H9 (cell line): Measurements from ENCODE around the gene DCAF12. TPM values are rescaled to one million over a fixed set of nuclear protein-coding genes. Genes with fewer than 3 reads are reported as not detected.

Experiments
- DNase-seq: peaks from one replicate; pipeline ENCODE4 v3.0.0-alpha.2; 2017
- H2AFZ ChIP-seq: one replicate; pipeline ENCODE4 v1.6.1; 2013; ENCODE audit warnings: mild to moderate bottlenecking, low read length, control low read depth, moderate library complexity
- H2AK5ac ChIP-seq: 2 replicates; pipeline ENCODE4 v1.6.1; 2013; ENCODE audit warnings: low read length, control low read depth, mixed read lengths; ENCODE audit not compliant: insufficient read length
- H2BK120ac ChIP-seq: one replicate; pipeline ENCODE4 v1.6.1; 2013; ENCODE audit warnings: low read depth, mild to moderate bottlenecking, low read length, control low read depth, inconsistent platforms; ENCODE audit not compliant: poor library complexity, severe bottlenecking
- H2BK12ac ChIP-seq: 2 replicates; pipeline ENCODE4 v1.6.1; 2013; ENCODE audit warnings: low read length, control low read depth, mixed read lengths, low read depth; ENCODE audit not compliant: insufficient read length
- H2BK15ac ChIP-seq: 2 replicates; pipeline ENCODE4 v1.6.1; 2013; ENCODE audit warnings: low read depth, low read length, control low read depth
- H2BK20ac ChIP-seq: one replicate; pipeline ENCODE4 v1.6.1; 2013; ENCODE audit warnings: low read depth, mild to moderate bottlenecking, low read length, control low read depth, inconsistent platforms; ENCODE audit not compliant: poor library complexity, severe bottlenecking
- H2BK5ac ChIP-seq: 2 replicates; pipeline ENCODE4 v1.6.1; 2013; ENCODE audit warnings: low read length, control low read depth, mixed read lengths; ENCODE audit not compliant: insufficient read length
- H3K14ac ChIP-seq: 2 replicates; pipeline ENCODE4 v1.6.1; 2013; ENCODE audit warnings: low read length, control low read depth; ENCODE audit not compliant: insufficient read depth
- H3K18ac ChIP-seq: 2 replicates; pipeline ENCODE4 v1.6.1; 2013; ENCODE audit warnings: low read depth, mild to moderate bottlenecking, mixed read lengths, low read length, control low read depth; ENCODE audit not compliant: insufficient read length
- H3K23ac ChIP-seq: 2 replicates; pipeline ENCODE4 v1.6.1; 2013; ENCODE audit warnings: low read length, control low read depth, mixed read lengths, low read depth; ENCODE audit not compliant: insufficient read length
- H3K23me2 ChIP-seq: 2 replicates; pipeline ENCODE4 v1.6.1; 2013; ENCODE audit warnings: low read depth, mild to moderate bottlenecking, mixed read lengths, low read length, control low read depth; ENCODE audit not compliant: insufficient read length, poor library complexity, severe bottlenecking
- H3K27ac ChIP-seq: 2 replicates; pipeline ENCODE4 v1.5.1; 2013; ENCODE audit warnings: low read length, control low read depth, mixed read lengths, low read depth; ENCODE audit not compliant: insufficient read length
- H3K27me3 ChIP-seq: 2 replicates; pipeline ENCODE4 v1.6.1; 2013; ENCODE audit warnings: low read length, control low read depth, inconsistent platforms; ENCODE audit not compliant: insufficient read depth
- H3K4ac ChIP-seq: 2 replicates; pipeline ENCODE4 v1.6.1; 2013; ENCODE audit warnings: low read depth, mild to moderate bottlenecking, control low read depth, inconsistent platforms, low read length, moderate library complexity
- H3K4me1 ChIP-seq: 2 replicates; pipeline ENCODE4 v1.6.1; 2013; ENCODE audit warnings: low read length, control low read depth, inconsistent platforms; ENCODE audit not compliant: insufficient read depth
- H3K4me2 ChIP-seq: 2 replicates; pipeline ENCODE4 v1.6.1; 2013; ENCODE audit warnings: low read length, control low read depth, mixed read lengths; ENCODE audit not compliant: insufficient read length, insufficient read depth
- H3K56ac ChIP-seq: 2 replicates; pipeline ENCODE4 v1.6.1; 2013; ENCODE audit warnings: low read depth, mild to moderate bottlenecking, mixed read lengths, low read length, control low read depth; ENCODE audit not compliant: insufficient read length
- H3K79me1 ChIP-seq: 2 replicates; pipeline ENCODE4 v1.6.1; 2013; ENCODE audit warnings: low read depth, mild to moderate bottlenecking, moderate library complexity, low read length, control low read depth, inconsistent platforms; ENCODE audit not compliant: insufficient read depth, poor library complexity, severe bottlenecking
- H3K79me2 ChIP-seq: 2 replicates; pipeline ENCODE4 v1.6.1; 2013; ENCODE audit warnings: low read length, control low read depth, inconsistent platforms; ENCODE audit not compliant: insufficient read depth
- H3K9ac ChIP-seq: 2 replicates; pipeline ENCODE4 v1.6.1; 2013; ENCODE audit warnings: low read length, control low read depth, mixed read lengths; ENCODE audit not compliant: insufficient read length; ENCODE audit errors: extremely low read depth
- H3K9me3 ChIP-seq: one replicate; pipeline ENCODE4 v1.6.1; 2013; ENCODE audit warnings: low read depth, low read length, inconsistent platforms; ENCODE audit not compliant: control insufficient read depth
- H3T11ph ChIP-seq: one replicate; pipeline ENCODE4 v1.6.1; 2013; ENCODE audit warnings: mild to moderate bottlenecking, low read length, control low read depth, inconsistent platforms
- H4K20me1 ChIP-seq: one replicate; pipeline ENCODE4 v1.6.1; 2013; ENCODE audit not compliant: control insufficient read depth, insufficient read length, insufficient read depth
- H4K5ac ChIP-seq: 2 replicates; pipeline ENCODE4 v1.6.1; 2013; ENCODE audit warnings: low read depth, mild to moderate bottlenecking, mixed read lengths, low read length, control low read depth; ENCODE audit not compliant: insufficient read length
- H4K8ac ChIP-seq: replicated peaks from 2 replicates; pipeline ENCODE4 v1.6.1; 2013; ENCODE audit warnings: low read length, control low read depth, mixed read lengths, low read depth; ENCODE audit not compliant: insufficient read length
- H4K91ac ChIP-seq: 2 replicates; pipeline ENCODE4 v1.6.1; 2013; ENCODE audit warnings: low read depth, mild to moderate bottlenecking, moderate library complexity, mixed read lengths, low read length, control low read depth; ENCODE audit not compliant: insufficient read length
- H3K27ac Mint-ChIP-seq, 3 experiments: 2 replicates in 2 of 3; 3 replicates in 1 of 3; pipeline ENCODE4 v1.8.0; 2020 to 2021; ENCODE audit warnings: mixed read lengths in 3 of 3, mild to moderate bottlenecking in 1 of 3, moderate library complexity in 1 of 3
- H3K27me3 Mint-ChIP-seq: 2 replicates; pipeline ENCODE4 v1.8.0; 2021; ENCODE audit warnings: low read depth, mild to moderate bottlenecking, moderate library complexity, mixed read lengths
- H3K36me3 Mint-ChIP-seq, 3 experiments: 2 replicates in 2 of 3; 3 replicates in 1 of 3; pipeline ENCODE4 v1.8.0; 2020 to 2021; ENCODE audit warnings: low read depth in 3 of 3, mixed read lengths in 3 of 3; ENCODE audit not compliant: insufficient read depth in 1 of 3
- H3K4me1 Mint-ChIP-seq, 2 experiments: 2 replicates each; pipeline ENCODE4 v1.8.0; 2020; ENCODE audit warnings: mixed read lengths in 2 of 2
- H3K4me3 Mint-ChIP-seq, 2 experiments: 2 replicates in 1 of 2; 3 replicates in 1 of 2; pipeline ENCODE4 v1.8.0; 2020 to 2021; ENCODE audit warnings: mild to moderate bottlenecking in 2 of 2, mixed read lengths in 2 of 2, moderate library complexity in 1 of 2
- H3K9me3 Mint-ChIP-seq, 2 experiments: 2 replicates in 1 of 2; 3 replicates in 1 of 2; pipeline ENCODE4 v1.8.0; 2020; ENCODE audit warnings: mild to moderate bottlenecking in 2 of 2, mixed read lengths in 2 of 2, moderate library complexity in 1 of 2
- CTCF ChIP-seq: fragments of 200-600 bp; sonication (generic); conservative IDR thresholded peaks from 3 replicates; pipeline ENCODE4 v1.8.0; 2021; ENCODE audit warnings: antibody characterized with exemption, mild to moderate bottlenecking
- WGBS: extraction: QIAGEN DNeasy Blood & Tissue Kit; methylation state at CpG from one replicate; pipeline ENCODE4 v1.1.7; 2013; ENCODE audit warnings: missing lambda C conversion rate, low lambda C conversion rate, mixed read lengths; ENCODE audit not compliant: insufficient read length; ENCODE audit errors: extremely low coverage; 5-methylcytosine and 5-hydroxymethylcytosine counted together
- total RNA-seq: library from RNA; stranded (reverse); gene quantifications from 2 replicates; pipeline ENCODE4 v1.2.1, GENCODE V29; 2021

The DCAF12 gene
- total RNA-seq, 1 experiment from 2014 or later: 33.6 TPM

GRCh38 chr9:34087370-34087769 is 39.1 kb downstream of the DCAF12 start:
- no peaks in the 10 kb centered on the region for H3K79me1 ChIP-seq

More at GRCh38 chr9:34087370-34087769, 39.1 kb downstream of the DCAF12 start:
- Histone ChIP-seq H4K8ac (no peak overlapping the region), H2AFZ (no peak overlapping the region), H4K5ac (no peak overlapping the region), H3K27me3 (no peaks in the 10 kb centered on the region), H3K79me2 (no peaks in the 10 kb centered on the region), H2AK5ac (no peak overlapping the region), H3K9me3 (no peaks in the 10 kb centered on the region), H2BK12ac (no peak overlapping the region), H3K23me2 (no peaks in the 10 kb centered on the region), H3K14ac (no peak overlapping the region), H4K91ac (no peak overlapping the region), H2BK20ac (no peak overlapping the region), H3K27ac (no peak overlapping the region), H3K9ac (no peak overlapping the region), H2BK5ac (no peak overlapping the region), H4K20me1 (peaks cover 6% of the 10 kb centered on the region), H3K23ac (no peak overlapping the region), H3K18ac (no peak overlapping the region), H3K4me1 (no peaks in the 10 kb centered on the region), H3T11ph (no peak overlapping the region), H2BK15ac (no peak overlapping the region), H3K4me2 (no peak overlapping the region), H2BK120ac (no peak overlapping the region), H3K56ac (no peak overlapping the region), H3K4ac (no peak overlapping the region)
- H3K9me3 Mint-ChIP-seq: no peaks in the 10 kb centered on the region
- H3K4me3 Mint-ChIP-seq: no peak overlapping the region
- no peak for DNase-seq
- no peaks in the 10 kb centered on the region for H3K27me3 Mint-ChIP-seq
- H3K27ac Mint-ChIP-seq: no peak overlapping the region
- no CpG with 5 or more reads among the region's 1 CpG for WGBS
- no peaks in the 10 kb centered on the region for H3K4me1 Mint-ChIP-seq
- peaks cover 26 to 66% (median 61%) of the 10 kb centered on the region in 3 experiments; a peak in 6 of 7 replicates for H3K36me3 Mint-ChIP-seq
- TF ChIP-seq CTCF: no peak
